GM10248 (cell line): Measurements from ENCODE around the gene ZXDC.

Experiments used
- CTCF ChIA-PET: fragments of 300-600 bp; sonication (Branson Sonifier 250); formaldehyde crosslinking; extraction: SDS; loops from one replicate; lab custom pipeline; 2021; ENCODE audit warnings: antibody characterized with exemption; lab: Yijun Ruan, JAX
- POLR2A ChIA-PET: fragments of 350-650 bp; sonication (Branson Sonifier 250); formaldehyde crosslinking; extraction: SDS; loops from one replicate; lab custom pipeline; 2020; ENCODE audit warnings: antibody characterized with exemption; lab: Yijun Ruan, JAX
- DNase-seq: peaks from one replicate; pipeline ENCODE4 v3.0.0; 2012; ENCODE audit errors: extremely low spot score
- CTCF ChIP-seq: IDR thresholded peaks from 2 replicates; pipeline ENCODE4 v1.5.1; 2012; ENCODE audit warnings: mild to moderate bottlenecking, low read depth; ENCODE audit errors: extremely low read depth, missing control alignments, control extremely low read depth

ZXDC gene

GRCh38 chr3:126413693-126414080 lies 62.0 kb downstream of the ZXDC start:
- ChIA-PET CTCF (no interaction called here), POLR2A (no interaction called here)
- DNase-seq = no peak
- TF ChIP-seq CTCF = no peak

DNA sequence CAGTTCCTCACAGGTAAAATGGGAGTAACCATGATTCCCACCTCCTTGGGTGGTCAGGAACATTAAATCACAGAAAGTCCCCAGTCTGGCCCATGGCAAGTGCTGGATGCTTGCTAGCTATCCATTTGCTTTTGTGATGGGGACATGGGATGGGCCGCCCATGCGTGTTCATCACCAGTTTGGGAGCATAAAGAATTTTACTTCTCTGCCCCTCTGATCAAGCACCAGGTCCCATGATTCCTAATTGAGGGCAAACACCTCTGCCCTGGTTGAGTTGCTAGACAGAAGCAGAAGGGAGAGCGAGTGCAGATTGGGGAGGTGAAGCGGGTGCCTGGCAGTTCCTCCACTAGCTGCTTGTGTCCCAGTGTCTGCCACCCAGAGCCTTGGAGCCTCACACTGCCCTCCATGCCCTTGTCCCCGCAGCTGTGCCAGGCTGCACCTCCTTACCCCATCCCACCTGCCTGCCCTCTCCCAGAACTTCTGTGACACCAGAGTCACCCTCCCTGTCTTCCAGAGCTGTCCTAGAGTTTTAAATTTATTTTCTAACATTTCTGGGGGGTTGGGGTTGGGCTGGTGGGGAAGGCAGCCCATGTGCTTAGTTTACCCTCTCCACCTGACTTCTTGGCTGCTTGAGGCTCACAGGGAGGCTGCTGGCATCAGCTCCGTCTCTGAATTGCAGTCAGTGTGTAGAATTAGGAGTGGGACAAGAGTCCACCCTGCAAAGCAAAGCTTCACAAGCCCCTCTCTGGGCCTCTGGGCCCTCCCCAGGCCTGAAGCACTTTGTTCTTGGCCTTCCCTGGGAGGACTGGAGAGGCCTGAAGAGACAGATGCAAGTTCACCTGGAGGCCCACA lies 62.6 kb downstream of the ZXDC start:
- no peak for DNase-seq
- CTCF ChIA-PET = interaction anchor here (1.3 kb wide), 1 partner anchor 21 kb away, joined by 3 read pairs; no protein-coding TSS in a partner anchor
- no peak for TF ChIP-seq CTCF
- POLR2A ChIA-PET = no interaction called here

- ChIA-PET CTCF (no interaction called here), POLR2A (no interaction called here)
- TF ChIP-seq CTCF = no peak
- DNase-seq = no peak
These were observed 67.6 kb downstream of the ZXDC start for GRCh38 chr3:126408099-126408498.

GRCh38 chr3:126407412-126408044 lies 68.2 kb downstream of the ZXDC start:
- ChIA-PET CTCF (no interaction called here), POLR2A (no interaction called here)
- no peak for TF ChIP-seq CTCF
- DNase-seq = no peak

DNA sequence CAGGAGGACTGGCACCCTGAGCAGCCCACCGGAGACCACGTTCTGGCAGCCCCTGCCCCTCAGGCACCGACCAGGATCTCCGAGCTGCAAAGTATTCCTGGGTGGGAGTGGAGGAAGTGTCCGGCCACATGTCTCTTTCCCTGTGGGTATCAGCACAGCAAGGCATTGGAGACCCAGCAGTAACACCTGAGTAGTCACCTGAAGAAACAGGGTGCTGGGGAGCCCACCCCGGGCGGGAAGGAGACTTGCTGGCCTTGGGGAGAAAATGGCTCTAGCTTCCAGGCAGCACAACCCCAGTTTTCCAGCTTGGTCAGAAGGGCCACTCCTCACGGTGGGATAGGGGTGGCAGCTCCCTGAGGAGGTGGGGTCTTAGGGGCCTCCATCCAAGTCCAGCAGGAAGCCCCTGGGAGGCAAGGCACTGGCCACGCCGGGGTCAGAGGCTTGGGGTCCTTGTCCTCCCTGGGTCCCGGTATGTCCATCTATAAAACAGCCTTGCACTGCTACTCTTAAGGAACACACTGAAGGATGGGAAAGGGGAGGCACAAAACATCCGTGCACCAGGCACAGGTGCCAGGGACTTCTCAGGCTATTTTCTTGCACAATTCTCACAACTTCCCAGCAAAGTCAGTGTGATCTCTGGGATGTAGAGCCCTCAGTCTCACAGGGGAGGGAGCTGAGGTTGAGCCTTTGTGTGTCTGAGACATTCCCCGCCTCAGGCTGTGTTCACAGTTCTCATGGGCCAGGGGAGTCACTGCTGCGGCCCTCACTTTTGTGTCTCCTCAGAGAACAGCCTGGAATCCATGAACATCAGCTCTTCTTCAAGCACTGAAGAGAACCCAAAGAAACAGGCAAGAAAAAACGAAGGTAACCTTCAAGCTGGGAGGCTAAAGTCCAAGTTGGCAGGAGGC lies 69.0 kb downstream of the ZXDC start:
- DNase-seq = no peak
- POLR2A ChIA-PET = no interaction called here
- CTCF ChIA-PET = no interaction called here
- no peak for TF ChIP-seq CTCF
